ENCODE measurements around the gene CTAGE1. TPM values are rescaled to one million over a fixed set of nuclear protein-coding genes. Genes with fewer than 3 reads are reported as not detected.

CTAGE1 gene
- total RNA-seq = not detected

GRCh38 chr18:22417496-22418188 is at the start of gene CTAGE1:
Gene CTAGE1 (minus strand): TSS chr18:22417915. CDS start chr18:22417811, 104 bp downstream.

Other genes with a start within 250 kb of the CTAGE1 start
- gene GATA6, start 248.3 kb downstream of the CTAGE1 start, total RNA-seq = not detected

Data from parietal lobe (tissue), 1 donor.